GM18507 (cell line): ENCODE data around the gene RARRES1.

Experiments
- DNase-seq: peaks from one replicate; pipeline ENCODE4 v3.0.0; 2011; ENCODE audit warnings: low read depth; ENCODE audit not compliant: insufficient read length; ENCODE audit errors: extremely low spot score
- FAIRE-seq: peaks from 2 replicates; lab custom pipeline; 2011; peaks lifted over from hg19 to GRCh38; lab: Jason Lieb, UNC

The RARRES1 gene

GRCh38 chr3:158738653-158739052 is 6.4 kb upstream of the RARRES1 start:
- DNase-seq (no peak), FAIRE-seq (no peak)

- DNase-seq (no peak), FAIRE-seq (no peak)
Observed at GRCh38 chr3:158737976-158738615, 5.8 kb upstream of the RARRES1 start.

- DNase-seq, result no peak
Observed at GRCh38 chr3:158737410-158737809, 5.2 kb upstream of the RARRES1 start.

DNA sequence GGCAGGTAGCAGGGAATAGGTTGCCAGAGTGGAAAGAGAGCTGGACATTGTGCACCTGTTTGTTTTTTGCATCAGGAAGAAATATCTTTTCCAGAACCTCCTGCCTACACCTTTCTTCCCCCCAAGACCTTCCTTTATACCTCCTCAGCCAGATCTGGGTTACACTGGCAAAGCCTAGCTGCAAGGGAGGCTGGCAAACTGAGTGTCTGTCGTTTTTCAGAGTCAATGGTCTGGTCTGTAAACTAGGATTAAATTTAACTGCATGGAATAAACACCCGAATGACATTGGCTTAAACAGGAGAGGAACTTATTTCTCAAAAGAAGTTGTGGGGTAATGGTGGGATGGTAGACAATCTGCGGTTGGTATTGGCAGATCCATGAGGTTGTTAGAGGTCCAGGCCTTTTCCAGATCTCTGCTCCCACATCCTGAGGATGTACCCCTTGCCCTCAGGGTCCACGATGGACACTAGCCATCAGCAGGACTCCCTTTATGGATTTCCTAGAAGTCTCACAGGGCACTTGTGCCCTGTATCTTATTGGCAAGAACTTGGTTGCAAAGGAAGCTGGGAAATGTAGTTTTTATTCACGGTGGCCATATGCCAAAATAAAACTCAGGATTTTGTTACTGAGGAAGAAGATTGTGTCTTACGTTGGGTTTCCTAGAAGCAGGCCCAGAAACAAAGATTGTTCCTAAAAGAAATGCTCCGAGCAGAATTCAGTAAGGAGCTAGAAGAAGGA is 3.2 kb upstream of the RARRES1 start:
- FAIRE-seq (no peak), DNase-seq (no peak)

More at GRCh38 chr3:158737410-158737809, 5.2 kb upstream of the RARRES1 start:
- no peak for FAIRE-seq

DNA sequence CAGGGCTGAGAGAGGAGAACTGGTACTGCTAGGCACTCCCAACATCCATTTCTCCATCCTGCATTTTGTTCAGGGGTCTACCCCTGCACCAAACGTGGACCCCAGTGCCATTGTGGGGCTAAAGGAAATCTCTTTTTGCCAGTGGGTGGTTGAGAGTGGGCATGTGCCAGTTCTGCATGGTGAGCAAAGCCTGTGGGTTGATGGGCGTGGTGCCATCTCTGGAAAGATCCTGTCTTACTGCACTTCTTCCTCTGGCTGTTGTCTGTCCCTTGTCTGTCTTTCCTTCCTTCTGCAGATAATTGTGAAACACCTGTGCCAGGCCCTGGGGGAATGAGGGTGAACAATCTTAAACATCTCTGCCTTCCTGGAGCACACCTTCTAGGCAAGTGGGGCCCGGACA is 1.4 kb upstream of the RARRES1 start:
- DNase-seq (no peak), FAIRE-seq (no peak)

DNA sequence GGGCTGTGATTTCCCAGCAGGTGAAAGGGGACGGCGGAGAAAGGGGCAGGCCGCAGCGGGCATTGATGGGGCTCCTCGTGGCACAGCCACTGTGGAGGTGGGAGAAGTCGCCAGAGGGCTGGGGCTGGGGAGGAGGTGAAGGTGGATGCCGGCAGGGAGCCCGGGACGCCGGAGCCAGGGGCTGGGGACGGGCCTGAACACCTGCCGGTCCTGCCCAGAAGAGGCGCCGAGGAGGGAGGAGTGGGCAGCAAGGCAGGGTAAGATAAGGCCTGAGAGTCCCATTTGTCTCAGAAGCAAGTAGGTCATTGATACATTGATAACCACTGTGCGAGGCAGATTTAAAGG is 571 bp upstream of the RARRES1 start:
- FAIRE-seq, result no peak
- no peak for DNase-seq

- DNase-seq (no peak), FAIRE-seq (no peak)
Observed at GRCh38 chr3:158731486-158731885, 771 bp downstream of the RARRES1 start.

DNA sequence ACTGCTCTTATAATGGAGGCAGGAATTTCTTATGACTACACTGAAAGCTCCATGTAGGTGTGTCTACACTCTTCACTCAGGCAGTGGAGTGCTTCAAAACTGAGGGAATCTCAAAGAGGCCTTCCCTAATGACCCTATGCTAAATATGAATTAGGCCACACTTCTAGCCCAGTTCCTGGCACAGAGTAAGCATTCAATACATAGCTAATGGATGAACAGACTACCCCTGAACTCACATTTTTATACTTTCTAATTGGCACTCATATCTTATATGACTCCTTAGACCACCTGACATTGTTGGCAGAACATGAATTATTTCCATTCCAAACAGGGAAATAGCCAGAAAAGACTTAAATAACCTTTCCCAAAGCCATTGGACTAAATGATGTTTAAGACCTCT is 3.4 kb downstream of the RARRES1 start:
- FAIRE-seq, result no peak
- DNase-seq, result no peak

- DNase-seq (no peak), FAIRE-seq (no peak)
Observed at GRCh38 chr3:158728061-158728377, 4.2 kb downstream of the RARRES1 start.

GRCh38 chr3:158727206-158728060 is 4.8 kb downstream of the RARRES1 start:
- peak; percentile 46 for DNase-seq
- peak; percentile 76 for FAIRE-seq

- DNase-seq (no peak), FAIRE-seq (no peak)
Observed at GRCh38 chr3:158725348-158726011, 6.8 kb downstream of the RARRES1 start.

- FAIRE-seq (no peak), DNase-seq (no peak)
Observed at GRCh38 chr3:158723991-158724390, 8.3 kb downstream of the RARRES1 start.

DNA sequence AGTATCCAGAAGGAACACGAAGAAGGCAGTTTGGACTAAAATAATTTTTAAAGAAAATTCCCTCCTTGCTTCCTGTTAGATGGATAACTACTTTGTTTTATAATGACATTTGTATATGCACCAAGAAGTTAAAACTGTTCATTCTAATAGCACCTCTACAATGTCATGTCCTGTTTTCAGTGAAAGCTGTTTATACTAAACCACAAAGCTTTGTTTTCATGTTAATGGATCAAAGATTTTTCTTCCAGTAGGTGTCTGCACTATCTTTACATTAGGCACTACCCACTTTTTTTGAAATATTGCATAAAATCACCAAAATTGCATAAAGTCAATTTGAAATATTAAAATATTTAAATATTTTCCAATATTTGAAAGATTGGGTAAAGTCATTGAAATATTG is 10.1 kb downstream of the RARRES1 start:
- FAIRE-seq (no peak), DNase-seq (no peak)

DNA sequence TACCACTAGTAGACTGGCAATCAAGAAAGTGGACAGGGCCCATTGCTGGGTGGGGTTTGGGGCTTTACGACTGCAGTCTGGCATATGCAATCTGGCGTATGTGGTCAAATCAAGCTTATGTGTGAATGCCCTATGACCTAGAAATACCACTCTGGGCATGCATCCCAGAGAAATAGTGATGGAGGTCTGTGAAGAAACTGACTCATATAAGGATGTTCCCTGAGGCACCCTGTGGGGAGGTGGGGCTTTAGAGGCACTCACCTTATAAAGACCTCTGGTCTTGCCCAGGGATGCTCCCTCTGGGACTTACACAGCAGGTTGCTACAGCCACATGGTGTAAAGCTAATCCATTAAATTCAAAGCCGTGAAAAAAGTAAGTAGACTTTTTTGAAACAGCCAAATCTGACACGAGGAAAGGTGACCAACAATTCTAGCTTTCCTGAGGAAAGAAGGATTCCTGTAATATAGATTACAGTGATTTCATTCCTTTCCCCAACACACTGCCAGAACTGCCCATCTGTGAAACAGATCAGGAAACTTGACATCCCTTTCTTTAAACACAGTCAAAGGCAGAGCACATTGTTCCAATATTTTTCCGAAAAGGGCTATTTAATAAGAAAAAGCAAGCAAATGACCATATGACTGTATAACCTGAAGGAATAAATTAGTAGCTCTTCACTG is 13.6 kb downstream of the RARRES1 start:
- no peak for FAIRE-seq

GRCh38 chr3:158717576-158717975 is 14.7 kb downstream of the RARRES1 start:
- DNase-seq (no peak), FAIRE-seq (no peak)

More for the DNA sequence above, 13.6 kb downstream of the RARRES1 start:
- no peak for DNase-seq

GRCh38 chr3:158713094-158713499 is 19.2 kb downstream of the RARRES1 start:
- DNase-seq (no peak), FAIRE-seq (no peak)

- FAIRE-seq (peak; percentile 41), DNase-seq (no peak)
Observed at GRCh38 chr3:158712443-158712842, 19.8 kb downstream of the RARRES1 start.

GRCh38 chr3:158711886-158712285 is 20.4 kb downstream of the RARRES1 start:
- FAIRE-seq, result no peak
- DNase-seq, result no peak

DNA sequence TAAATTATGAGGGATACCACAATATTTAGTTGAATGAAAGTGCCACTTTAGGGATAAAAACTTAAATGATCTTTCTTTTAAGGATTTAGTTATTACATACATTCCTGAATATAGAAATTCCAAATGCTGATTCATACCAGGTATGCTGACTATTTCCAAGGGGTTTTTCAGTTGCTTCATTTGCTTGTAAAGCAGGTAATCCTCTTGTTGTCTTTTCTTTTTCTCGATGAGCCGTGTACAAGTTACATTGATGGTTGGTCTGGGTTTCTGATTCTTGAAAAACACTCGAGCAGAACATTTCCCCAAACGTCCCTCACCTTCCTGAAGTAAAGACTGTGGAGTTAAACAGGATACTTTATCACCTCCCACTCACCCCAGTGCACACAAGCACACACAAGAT is 21.7 kb downstream of the RARRES1 start:
- DNase-seq, result no peak
- FAIRE-seq, result no peak

GRCh38 chr3:158709666-158710083 is 22.6 kb downstream of the RARRES1 start:
- FAIRE-seq, result no peak
- DNase-seq, result no peak
